NCI-H460 (cell line): Measurements from ENCODE around the gene HOXD3. TPM values are rescaled to one million over a fixed set of nuclear protein-coding genes. Genes with fewer than 3 reads are reported as not detected.

ENCODE experiments used
- DNase-seq: peaks from one replicate; pipeline ENCODE4 v3.0.0-alpha.2; 2016; ENCODE audit warnings: low read depth; ENCODE audit errors: extremely low read depth
- total RNA-seq: library from RNA; depleted of rRNA; stranded (reverse); fragments of >200 nt; shearing (Covaris generic); gene quantifications from 2 replicates; pipeline ENCODE4 v1.2.3, GENCODE V29; 2014

Gene HOXD3
- total RNA-seq, 1 experiment from 2014 or later: not detected

DNA sequence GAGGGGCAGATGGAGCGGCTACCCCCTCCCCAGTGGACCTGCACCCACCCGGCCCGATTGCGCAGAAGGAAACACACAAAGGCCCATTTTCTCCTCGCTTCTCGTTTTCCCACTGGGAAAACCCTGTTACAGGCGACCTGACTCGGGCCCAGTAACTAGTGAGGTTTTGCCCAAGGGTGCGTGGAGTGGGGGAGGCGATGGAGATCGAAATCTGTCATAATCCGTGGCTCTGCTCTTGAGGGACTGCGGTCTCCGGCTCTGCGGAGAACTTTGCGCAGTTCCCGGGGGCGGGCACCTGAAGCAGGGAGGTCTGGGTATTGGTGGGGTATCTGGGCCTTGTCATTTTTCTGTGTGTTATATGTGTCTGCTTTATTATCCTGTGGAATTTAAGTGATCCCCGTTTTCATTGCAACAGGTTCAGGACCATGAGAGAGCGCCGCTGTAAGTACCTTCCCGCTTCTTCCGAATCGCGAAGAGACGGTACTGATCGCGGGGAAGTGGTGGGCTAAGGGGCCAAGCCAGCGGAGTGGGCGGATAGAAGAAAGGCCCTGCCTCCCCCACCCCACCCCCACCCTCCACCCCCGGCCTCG lies 9.8 kb upstream of the HOXD3 start:
- no peak for DNase-seq

DNA sequence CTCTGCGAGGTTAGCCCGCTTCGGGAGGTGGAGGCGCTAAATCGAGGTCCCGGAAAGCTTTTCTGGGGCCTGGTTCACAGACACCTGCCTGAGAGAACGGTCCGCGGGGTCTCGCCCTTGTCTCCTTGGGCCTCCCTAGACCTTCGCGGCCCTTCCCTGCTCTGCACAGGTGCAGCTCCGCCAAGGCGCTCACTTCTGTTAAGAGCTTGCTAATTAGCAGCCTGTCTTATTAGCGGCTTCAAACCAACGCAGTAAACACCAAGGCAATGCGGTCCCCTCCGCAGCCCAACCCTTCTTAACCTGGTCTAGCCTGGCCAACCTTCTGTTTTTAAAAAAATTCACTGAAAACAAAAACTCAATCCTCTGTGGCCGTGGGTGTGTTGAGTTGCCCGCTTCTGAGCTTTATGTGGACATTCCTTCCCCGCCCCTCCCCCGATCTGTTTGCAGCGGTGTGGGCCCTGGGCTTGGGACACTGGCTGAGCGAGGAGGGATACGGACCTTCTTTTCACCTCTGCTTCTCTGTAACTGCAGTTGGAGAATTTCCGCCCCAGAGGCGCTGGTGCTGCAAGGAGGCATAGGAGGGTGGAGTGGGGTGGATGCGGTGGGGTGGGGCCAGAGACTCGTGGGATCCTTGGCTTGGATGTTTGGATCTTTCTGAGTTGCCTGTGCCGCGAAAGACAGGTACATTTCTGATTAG lies 9.2 kb upstream of the HOXD3 start:
- no peak for DNase-seq

DNA sequence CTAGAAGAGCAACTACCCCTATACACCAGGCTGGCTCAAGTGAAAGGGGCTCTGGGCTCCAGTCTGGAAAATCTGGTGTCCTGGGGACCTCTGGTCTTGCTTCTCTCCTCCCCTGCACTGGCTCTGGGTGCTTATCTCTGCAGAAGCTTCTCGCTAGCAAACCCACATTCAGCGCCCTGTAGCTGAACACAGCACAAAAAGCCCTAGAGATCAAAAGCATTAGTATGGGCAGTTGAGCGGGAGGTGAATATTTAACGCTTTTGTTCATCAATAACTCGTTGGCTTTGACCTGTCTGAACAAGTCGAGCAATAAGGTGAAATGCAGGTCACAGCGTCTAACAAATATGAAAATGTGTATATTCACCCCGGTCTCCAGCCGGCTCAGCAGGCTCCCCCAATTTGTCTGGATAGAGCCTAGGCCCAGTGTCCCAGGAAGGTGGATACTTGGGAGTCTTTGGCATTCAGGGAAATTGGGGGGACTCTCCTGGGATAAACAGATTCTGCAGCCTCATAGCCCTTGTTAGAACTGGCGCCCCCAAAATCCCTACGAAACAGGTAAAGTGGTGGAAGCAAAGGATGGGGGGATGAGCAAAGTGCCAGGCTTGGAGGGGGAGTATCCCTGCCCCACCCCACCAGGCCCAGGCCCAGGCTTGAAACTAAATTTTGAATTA lies 8.2 kb upstream of the HOXD3 start:
- DNase-seq: no peak

DNA sequence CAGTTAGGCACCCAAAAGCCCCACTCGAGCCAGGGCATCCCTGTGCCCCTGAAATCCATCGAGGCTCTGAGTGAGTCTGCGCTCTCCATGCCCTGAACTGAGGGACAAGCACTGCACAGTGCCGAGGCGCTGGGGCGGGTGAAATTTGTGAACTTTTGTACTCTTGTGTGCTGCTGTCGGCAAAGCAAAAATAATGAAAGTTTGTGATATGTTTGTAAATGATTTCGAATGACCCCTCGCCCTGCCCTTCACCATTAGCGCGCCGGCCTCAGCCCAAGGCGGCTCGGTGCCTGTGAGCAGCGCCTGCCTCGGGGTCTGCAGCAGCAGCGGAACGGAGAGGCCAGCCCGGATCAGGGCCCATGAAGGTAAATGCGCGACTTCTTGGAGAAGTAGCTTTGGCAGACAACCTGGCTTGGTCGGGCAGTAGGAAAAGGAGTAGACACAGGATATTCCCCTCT lies 7.6 kb upstream of the HOXD3 start:
- DNase-seq: no peak

DNA sequence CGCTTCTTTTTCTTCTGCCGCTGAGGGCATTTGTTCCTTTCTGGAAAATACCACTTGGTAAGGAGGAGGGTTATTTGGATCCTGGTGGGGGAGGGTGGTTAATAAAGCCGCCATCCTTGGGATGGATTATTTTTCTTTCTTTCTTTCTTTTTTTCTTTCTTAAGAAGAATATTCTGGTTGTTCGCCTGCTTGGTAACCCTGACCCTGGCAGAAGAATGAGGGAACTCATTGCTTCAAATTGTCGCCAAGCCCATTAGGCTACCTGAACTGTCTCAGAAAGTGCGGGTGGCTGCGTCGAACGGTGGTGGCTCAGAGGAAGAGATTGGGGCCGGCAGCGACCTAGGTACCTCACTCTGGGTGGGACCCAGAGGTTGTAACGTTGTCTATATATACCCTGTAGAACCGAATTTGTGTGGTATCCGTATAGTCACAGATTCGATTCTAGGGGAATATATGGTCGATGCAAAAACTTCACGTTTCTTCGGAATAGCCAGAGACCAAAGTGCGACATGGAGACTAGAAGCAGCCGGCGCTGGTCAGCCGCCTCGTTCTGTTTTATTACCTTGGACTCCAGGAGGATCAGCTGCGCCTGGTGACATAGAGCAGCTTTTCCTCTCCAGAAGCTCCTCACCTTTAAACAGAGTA lies 7.0 kb upstream of the HOXD3 start:
- no peak for DNase-seq

DNA sequence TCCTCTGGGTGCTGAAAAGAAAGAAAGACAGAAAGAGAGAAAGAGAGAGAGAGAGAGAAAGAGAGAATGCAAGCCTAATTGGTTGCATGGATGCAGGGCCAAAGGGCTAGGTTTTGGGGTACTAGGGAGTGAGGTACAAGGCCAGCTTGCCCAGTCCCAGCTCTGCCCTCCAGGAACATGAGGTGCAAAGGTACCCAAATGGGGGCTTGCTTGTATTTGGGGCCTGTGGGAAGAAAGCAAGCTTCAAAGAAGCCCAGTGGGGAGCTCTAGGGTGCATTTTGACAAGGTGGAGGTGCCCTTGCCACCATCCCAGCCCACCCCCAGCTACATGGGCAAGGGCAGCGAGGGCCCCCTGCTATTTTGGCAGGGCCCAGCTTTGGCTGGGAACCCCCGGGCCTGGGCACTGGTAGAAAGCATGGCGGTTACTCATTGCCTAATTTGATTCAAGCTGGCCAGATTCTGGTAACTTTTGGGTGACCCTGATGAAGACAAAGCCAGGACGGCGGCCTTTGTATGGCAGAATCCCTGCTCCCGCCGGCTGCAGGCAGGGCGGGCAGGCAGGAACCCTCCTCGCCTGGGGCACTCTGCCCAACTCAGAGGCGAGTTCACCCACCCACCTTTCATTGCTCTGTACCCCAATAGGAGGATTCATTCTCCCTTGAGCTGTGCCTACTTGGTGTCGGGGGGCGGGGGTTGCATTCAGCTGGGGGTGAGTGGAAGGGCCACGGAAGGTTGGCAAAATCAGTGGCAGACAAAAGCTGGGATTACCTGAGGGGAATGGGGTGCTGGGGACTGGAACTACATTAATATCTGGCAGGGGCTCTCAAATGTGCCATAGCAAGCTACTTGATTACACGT lies 6.3 kb upstream of the HOXD3 start:
- DNase-seq: no peak

DNA sequence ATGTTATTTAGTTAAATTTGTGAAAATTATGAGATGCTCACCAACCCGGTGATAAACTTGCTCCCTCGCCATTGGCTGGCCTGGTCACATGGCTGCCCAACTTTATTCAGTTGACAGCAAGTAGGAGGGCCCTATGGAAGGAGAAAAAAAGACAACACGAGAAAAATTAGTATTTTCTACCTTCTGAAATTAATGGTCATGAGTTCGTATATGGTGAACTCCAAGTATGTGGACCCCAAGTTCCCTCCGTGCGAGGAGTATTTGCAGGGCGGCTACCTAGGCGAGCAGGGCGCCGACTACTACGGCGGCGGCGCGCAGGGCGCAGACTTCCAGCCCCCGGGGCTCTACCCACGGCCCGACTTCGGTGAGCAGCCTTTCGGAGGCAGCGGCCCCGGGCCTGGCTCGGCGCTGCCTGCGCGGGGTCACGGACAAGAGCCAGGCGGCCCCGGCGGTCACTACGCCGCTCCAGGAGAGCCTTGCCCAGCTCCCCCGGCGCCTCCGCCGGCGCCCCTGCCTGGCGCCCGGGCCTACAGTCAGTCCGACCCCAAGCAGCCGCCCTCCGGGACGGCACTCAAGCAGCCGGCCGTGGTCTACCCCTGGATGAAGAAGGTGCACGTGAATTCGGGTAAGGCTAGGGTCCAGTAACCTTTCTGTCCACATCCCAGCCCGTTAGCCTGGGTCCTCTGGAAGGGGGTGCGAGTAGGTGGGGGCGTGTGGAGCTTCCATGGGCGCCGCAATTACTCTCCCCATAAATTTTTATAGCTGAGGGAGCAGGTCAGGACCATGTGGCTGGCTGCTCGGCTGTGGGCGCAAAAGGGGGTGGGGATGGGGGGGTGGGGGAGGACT lies 5.4 kb upstream of the HOXD3 start, which contains the start of gene HOXD4:
Gene HOXD4 (plus strand): TSS at position 109 of the 846 bp plus-strand sequence. CDS start 84 bp downstream, at position 193.
- no peak for DNase-seq

DNA sequence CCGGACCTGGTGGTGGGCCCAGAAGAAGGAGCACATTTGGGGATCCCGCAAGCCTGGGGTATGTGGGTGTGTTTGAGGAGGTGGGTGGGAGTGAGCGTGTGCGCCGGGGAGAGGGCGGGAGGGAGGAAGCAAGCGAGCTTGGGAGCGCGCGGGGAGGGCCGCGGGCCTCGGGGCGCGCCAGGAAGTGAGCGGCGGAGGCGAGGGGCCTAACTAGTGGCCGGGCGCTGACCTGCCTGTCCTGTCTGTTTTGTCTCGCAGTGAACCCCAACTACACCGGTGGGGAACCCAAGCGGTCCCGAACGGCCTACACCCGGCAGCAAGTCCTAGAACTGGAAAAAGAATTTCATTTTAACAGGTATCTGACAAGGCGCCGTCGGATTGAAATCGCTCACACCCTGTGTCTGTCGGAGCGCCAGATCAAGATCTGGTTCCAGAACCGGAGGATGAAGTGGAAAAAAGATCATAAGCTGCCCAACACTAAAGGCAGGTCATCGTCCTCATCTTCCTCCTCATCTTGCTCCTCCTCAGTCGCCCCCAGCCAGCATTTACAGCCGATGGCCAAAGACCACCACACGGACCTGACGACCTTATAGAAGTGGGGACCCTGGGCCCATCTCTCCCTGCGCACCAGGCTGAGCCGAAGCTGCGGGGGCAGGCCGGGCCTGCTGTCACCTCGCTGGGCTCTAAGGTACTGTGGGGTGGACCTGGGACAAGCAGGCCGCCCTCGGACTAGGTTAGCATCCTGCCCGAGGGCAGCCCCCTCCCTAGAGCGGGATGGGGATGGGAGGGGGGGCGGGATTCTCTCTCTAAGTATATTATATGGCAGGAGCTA lies 4.5 kb upstream of the HOXD3 start:
- DNase-seq: no peak

DNA sequence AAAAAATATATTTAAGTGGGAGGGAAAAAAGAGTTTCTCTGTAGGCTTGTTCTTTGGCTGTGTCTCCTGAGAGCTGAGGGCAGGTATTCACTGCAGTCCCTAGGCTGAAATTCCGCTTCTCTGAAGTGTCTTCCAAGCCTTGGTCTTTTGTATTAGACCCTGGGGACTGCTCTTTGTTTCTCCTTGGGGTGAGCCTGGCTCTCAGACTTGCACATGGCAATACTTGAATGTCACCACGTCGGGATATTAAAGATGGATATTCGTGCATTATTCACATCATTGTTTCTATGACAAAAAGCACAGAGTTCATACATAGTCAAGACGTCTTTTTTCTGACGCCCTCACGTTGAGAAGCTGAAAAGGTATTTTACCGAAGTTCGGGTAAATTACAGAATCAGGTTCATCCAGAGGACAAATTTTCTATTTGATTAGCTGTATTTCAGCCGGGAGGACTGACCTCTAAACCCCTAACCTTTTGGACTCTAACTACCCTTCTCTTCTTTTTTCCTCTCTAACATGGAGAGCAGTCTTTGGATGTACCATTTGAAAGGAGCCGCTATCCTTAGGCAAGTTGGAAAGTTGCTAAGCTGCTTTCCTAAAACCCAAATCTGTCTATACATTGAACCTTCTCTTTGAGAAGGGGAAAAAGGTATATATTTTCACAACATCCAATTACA lies 2.4 kb upstream of the HOXD3 start:
- DNase-seq: no peak

DNA sequence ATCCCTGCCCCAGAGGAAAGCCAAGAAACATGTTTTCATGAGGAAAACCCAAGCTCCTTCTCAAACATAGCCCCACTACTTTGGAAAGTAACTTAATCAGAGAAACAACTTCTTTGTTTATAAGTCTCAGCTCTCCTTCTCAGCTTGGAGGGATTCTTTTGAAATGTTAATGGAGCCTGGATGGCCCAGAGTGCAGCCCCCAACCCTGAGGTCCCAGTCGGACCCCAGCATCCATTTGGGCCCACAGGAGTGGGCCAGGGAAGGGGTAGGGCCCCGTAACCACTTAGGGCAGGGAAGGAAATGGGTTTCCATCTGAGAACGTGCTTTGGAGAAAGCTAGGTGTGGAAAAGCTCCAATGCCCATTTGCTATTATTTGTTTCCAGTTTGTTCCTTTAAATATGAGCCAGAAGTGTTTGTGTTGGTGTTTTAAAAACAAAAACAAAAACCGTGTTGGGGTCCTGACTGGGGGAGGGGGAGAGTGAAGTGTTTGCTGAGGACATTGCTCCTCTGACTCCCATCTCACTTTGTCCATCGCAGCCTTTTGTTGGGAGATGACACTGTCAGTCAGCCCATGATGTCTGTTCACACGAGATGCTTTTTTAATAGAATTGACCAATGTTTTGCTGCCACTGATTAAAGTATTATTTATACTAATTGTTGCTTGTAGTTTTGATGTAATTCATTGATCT lies 1.6 kb upstream of the HOXD3 start:
- no peak for DNase-seq

DNA sequence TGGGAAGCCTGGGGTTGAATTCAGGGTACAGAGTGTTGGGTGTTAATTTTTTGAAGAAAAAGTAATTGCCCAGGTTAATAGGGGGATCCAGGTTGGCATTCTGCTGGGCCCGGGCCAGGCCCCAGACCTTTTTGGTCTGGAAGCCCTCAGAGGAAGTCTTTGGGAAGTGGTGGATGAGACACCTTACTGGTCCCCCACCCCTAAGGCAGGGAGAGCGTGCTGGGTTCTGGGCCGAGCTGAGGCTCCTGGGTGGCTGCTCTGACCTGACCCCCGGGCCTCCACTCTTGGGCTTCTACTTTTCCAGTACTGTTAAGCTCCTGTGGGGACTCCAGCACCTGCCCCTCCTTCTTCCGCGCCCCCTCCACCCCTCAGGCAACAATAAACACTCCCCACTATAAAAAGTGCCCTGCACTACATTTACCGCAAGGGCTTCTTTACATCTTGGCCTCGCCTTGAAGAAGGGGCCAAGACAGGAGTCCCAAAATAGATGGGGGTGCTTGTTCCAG lies 753 bp upstream of the HOXD3 start:
- no peak for DNase-seq

DNA sequence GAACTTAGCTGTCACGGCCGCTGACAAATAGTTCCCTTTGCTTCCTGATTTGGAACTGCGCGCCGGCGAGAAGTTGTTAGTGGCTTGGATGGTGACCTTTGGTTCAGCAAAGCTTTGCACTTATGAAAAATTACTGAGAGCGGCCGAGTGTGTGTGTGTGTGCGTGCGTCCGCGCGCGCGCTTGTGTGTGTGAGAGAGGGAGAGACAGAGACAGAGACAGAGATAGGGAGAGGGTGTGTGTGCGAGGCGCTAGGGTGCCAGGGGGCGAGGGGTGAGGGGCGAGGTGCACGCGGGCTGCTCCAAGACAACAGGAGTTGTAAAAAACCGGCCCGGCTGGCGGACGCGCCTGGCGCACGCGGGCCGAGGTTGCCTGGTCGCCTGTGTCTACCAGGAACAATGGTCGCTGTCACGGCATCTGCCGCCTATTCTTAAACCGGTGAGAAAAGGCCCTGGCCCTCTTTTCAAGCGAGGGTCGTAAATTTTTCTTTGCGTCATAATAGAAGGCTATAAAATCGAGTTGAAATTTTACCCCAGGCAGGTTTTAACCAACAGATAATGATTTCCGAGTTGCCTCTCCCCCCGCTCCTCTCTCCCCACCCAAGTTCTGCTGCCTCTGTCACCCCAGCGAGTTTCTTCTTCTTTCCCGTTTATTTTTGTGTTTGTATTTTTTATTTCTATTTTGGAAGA lies 535 bp downstream of the HOXD3 start:
- no peak for DNase-seq

DNA sequence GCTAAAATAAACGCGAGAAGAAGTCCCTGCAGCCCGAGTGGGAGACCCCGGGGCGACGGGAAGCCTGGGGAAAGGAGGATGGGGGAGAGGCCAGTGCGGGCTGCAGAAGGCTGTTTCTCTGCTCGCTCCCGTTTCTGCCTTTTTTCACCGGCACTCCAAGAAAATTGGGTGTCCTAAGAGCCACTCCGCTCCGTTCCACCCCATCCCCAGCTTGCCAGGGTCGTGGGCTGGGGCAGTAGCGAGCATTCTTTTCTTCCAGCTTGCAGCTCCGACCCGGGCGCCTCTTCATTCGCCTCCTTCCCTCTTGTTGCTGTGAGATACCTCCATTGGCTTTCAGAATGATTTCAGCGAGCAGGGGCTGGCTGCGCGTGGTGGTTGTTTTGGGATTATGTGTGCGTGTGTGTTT lies 1.1 kb downstream of the HOXD3 start:
- no peak for DNase-seq

DNA sequence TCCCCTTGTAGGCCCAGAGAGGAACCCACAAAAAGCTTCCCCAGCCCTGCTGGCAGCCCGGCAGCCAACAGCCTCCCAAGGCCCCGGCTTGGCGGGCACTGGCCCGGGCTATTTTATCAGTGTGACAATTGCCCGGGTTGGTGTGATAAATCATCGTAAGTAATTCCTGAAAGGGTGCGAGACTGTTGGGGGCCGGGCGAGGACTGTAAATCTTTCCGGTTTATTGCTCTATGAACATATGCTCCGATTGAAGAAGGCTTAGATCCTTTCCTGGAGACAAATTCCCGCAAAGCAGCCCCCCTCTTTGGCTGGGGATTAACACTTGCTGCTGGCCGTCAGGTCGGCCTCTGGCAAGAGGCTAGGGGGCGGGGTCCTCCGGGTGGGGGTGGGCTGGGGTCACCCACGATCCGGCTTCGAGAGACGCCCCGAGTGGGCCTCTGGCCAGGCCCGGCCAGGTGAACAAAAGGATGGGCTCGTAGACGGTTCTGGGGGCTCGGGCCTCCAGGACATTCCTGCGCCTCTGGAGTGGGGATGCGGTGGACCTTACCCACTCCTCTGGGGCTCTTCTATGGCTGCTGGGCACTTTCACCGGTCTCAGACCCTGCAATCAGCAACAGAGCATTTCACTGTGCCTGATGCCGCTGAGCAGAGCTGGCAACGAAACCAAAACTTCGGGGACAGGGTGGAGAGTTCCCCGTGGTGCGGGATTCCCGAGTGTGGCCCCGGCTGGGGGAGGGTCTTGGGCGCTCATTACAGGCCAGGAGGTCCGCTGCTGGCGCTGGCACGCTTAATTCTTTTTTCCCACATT lies 2.0 kb downstream of the HOXD3 start:
- DNase-seq: no peak

DNA sequence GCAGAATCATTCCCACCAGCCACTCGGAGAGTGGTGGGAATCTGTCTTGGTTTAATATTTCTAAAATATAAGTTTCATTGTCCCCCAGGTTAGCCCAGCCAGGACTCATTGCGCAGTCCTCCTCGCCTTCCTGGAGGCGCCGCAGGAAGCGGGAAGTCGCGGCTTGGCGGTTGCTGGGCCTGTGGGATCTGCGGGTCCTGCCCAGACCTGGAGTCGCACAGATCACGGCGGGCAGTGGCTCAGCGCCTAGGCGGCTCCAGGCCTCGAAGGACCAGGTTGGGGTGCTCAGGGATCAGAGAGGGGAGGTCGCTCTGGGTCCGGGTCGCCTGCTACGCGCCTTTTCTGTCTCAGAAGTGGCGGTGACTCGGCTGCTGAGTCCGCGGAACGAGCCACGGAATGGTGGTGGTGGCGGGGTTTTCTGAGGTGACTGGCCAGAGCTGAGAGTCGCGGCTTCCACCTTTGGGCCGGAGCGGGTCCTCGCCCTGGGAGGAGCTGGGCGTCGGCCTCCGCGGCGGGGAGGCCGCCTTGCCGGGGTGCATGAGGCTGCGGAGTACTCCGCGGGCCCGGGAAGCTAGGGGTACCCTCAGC lies 2.6 kb downstream of the HOXD3 start:
- no peak for DNase-seq
